Stimulated activated CD4-positive, alpha-beta T cell treated with anti-CD3 and anti-CD28 coated beads, TNF-alpha, amount 100 ng/mL, for 24 hours (primary cell): Measurements from ENCODE around the gene APBB1IP.
"Not testable (repeated sequence)": the region's sequence is repeated elsewhere in the genome, so short reads cannot be mapped to it uniquely, and the experiment has no call there.

Experiments
- DNase-seq, 3 experiments: peaks; one replicate each; pipeline ENCODE4 v3.0.0-alpha.2; 2020; ENCODE audit warnings: low read depth in 3 of 3

APBB1IP gene

GRCh38 chr10:26556748-26557640 is 118.9 kb downstream of the APBB1IP start:
- DNase-seq: peak in 2 of 3 experiments; percentile 18 to 20

GRCh38 chr10:26557641-26558014 is 119.5 kb downstream of the APBB1IP start:
- DNase-seq: no peak

- no peak for DNase-seq
Measured at GRCh38 chr10:26566525-26567350, 128.6 kb downstream of the APBB1IP start.

GRCh38 chr10:26567351-26567721 is 129.2 kb downstream of the APBB1IP start:
- DNase-seq: no peak

- DNase-seq: no peak
Measured at GRCh38 chr10:26571655-26572054, 133.5 kb downstream of the APBB1IP start.

GRCh38 chr10:26573674-26574073 is 135.5 kb downstream of the APBB1IP start:
- no peak for DNase-seq

- no peak for DNase-seq
Measured at GRCh38 chr10:26574783-26575182, 136.6 kb downstream of the APBB1IP start.

- DNase-seq: not testable (repeated sequence)
Measured at GRCh38 chr10:26578371-26578770, 140.2 kb downstream of the APBB1IP start.

GRCh38 chr10:26579256-26580063 is 141.3 kb downstream of the APBB1IP start:
- no peak for DNase-seq

- DNase-seq: no peak
Measured at GRCh38 chr10:26586211-26586610, 148.1 kb downstream of the APBB1IP start.

- no peak for DNase-seq
Measured at GRCh38 chr10:26588611-26589010, 150.5 kb downstream of the APBB1IP start.

GRCh38 chr10:26589813-26590212 is 151.7 kb downstream of the APBB1IP start:
- not testable (repeated sequence) for DNase-seq

GRCh38 chr10:26593896-26594295 is 155.8 kb downstream of the APBB1IP start:
- DNase-seq: no peak

GRCh38 chr10:26603283-26603682 is 165.1 kb downstream of the APBB1IP start:
- not testable (repeated sequence) for DNase-seq

GRCh38 chr10:26604320-26605093 is 166.4 kb downstream of the APBB1IP start:
- not testable (repeated sequence) for DNase-seq

- DNase-seq: not testable (repeated sequence)
Measured at GRCh38 chr10:26606389-26606877, 168.3 kb downstream of the APBB1IP start.

- DNase-seq: no peak
Measured at GRCh38 chr10:26612151-26612915, 174.2 kb downstream of the APBB1IP start.
